ENCODE data around the gene HUS1B.
"Not testable (repeated sequence)": the region's sequence is repeated elsewhere in the genome, so short reads cannot be mapped to it uniquely, and the experiment has no call there.

Gene HUS1B

DNA sequence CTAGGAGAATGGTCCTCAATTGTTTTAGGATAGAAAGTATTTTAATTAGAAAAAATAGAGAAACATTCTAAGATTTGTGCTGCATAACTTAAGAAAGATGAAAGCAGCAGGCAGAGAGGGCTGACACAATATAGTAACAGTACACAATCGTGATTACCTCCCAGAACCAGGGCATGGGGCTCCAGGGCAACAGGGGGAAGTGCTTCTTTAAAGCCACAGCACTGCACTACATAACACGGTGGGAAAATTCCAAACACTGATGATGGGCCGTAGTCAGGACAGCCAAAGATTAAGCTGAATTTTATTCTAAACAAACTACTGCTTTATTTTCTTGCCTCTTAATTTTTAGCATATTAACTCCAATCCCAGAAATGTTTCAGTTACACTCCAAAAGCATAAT is 21.6 kb upstream of the HUS1B start:
- DNase-seq (ENCODE audit: low read depth) = no peak

DNA sequence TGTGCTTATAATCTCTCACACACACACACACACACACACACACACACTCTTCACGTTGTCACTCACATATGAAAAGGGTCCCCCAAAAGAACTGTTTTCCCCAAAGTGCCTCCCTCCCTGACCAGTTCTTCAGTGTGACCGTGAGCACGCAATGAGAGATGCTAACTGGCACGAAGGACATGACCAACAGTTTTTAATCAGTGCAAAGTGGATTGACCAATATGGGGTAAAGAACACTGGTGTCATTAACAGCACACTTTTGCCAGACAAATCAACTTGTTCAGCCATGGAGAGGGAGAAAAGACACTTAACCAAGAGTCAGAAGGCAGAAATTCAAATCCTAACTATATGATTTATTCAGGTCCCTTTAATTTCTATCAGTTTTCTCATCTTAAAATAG is 21.0 kb upstream of the HUS1B start:
- no peak for DNase-seq (ENCODE audit: low read depth)

DNA sequence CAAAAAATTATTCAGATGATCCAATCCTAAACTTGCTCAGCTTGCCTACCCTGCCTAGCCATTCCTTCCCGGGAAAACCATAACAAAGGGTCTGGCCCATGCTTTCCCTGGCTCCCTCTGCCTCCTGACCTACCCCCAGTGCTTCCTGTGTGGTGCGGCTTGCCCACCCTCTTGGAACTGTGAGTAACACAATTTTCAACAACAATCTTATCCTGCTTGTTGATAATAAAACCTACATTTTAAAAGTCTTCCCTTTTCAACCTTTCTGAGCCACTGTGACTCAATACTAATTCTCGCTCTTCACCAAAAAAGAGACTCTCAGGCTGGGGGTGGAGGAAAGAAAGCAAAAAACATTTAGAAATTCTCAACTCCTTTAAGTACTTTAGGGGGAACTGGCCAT is 18.1 kb upstream of the HUS1B start:
- no peak for DNase-seq (ENCODE audit: low read depth)

- no peak for DNase-seq (ENCODE audit: low read depth)
Measured at GRCh38 chr6:674406-674805, 17.5 kb upstream of the HUS1B start.

GRCh38 chr6:667253-667927 is 10.5 kb upstream of the HUS1B start:
- no peak for DNase-seq (ENCODE audit: low read depth)

DNA sequence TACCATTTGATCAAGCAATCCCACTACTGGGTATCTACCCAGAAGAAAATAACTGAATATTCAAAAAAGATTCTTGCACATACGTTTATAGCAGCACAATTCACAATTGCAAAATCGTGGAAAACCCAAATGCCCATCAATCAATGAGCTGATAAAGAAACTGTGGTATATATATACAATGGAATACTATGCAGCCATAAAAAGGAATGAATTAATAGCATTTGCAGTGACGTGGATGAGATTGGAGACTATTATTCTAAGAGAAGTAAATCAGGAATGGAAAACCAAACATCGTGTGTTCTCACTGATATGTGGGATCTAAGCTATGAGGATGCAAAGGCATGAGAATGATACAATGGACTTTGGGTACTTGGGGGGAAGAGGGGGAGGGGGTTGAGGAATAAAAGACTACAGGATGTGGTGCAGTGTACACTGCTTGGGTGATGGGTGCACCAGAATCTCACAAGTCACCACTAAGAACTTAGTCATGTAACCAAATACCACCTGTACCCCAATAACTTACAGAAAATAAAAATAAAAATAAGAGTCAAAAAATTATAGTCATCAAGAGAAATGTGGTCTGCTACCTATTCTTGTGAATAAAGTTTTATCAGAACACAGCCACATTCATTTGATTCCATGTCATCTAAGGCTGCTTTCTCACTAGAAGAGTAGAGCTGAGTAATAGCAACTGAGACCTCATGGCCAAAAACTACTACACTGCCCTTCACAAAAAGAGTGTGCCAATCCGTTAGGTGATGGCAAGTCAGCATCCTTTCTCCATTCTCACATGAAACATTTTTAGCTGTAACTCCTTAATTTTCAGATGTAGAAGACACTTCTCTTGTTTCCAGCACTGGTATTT is 8.7 kb upstream of the HUS1B start:
- DNase-seq (ENCODE audit: low read depth) = no peak

DNA sequence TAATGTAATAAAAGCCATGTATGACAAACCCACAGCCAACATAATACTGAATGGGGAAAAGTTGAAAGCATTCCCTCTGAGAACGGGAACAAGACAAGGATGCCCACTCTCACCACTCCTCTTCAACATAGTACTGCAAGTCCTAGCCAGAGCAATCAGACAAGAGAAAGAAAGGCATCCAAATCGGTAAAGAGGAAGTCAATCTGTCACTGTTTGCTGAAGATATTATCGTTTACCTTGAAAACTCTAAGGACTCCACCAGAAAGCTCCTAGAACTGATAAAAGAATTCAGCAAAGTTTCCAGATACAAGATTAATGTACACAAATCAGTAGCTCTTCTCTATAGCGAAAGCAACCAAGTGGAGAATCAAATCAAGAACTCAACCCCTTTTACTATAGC is 6.9 kb upstream of the HUS1B start:
- not testable (repeated sequence) for DNase-seq (ENCODE audit: low read depth)

GRCh38 chr6:659716-660581 is 3.0 kb upstream of the HUS1B start:
- no peak for DNase-seq (ENCODE audit: low read depth)

DNA sequence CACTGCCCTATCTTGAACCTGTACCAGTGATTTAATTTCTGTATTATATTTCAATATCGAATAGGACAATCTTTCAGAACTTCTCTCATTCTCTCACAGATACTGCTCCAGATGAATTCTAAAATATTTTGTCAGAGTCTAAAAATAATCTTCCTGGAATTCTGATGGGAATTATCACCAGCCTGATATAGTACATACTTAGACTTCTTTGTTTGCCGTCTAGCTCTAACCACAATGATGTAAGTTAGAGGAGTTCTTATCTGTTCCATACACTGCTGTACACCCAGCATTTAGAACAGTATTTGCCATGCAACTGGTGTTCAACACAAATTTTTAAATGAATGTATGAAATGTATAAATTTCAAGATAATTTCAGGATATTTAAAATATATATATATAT is 1.3 kb upstream of the HUS1B start:
- no peak for DNase-seq (ENCODE audit: low read depth)

GRCh38 chr6:657743-658142 is 843 bp upstream of the HUS1B start:
- no peak for DNase-seq (ENCODE audit: low read depth)

DNA sequence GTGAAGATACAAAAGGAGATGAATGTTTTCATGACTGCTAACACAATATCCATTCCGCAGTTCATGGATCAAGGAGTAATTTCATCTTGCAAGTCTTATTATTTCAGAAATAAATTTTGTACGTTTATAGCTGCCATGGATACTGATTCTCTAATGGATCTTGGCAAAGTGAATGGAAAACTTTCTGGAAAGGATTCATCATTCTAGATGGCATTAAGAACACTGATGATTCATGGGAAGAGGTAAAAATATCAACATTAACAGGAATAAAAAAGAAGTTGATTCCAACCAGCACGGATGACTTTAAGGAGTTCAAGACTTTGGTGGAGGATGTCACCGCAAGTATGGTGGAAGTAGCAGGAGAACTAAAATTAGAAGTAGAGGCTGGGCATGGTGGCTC is 2.8 kb downstream of the HUS1B start:
- DNase-seq (ENCODE audit: low read depth) = no peak

- DNase-seq (ENCODE audit: low read depth) = no peak
Measured at GRCh38 chr6:652865-653264, 4.0 kb downstream of the HUS1B start.

DNA sequence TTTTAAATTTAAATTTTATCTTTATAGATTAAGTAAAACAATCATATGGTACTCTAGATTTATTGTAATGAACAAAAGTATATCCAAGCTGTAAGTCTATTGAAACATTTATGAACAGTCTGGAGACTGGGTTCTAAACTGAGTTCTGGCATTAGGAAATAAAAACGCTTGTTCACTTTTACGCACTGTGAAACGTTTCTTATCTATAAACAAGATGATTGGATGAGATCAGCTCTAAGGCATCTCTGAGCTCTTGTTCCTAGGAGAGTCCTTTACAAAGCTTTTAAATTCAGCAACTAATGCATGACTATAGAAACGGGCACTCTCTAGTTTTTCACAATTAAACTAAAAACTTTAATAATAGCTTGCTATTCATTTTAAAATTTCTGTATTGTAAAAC is 6.8 kb downstream of the HUS1B start:
- DNase-seq (ENCODE audit: low read depth) = no peak

GRCh38 chr6:642805-643204 is 14.1 kb downstream of the HUS1B start:
- no peak for DNase-seq (ENCODE audit: low read depth)

- no peak for DNase-seq (ENCODE audit: low read depth)
Measured at GRCh38 chr6:641225-641985, 15.5 kb downstream of the HUS1B start.

- no peak for DNase-seq (ENCODE audit: low read depth)
Measured at GRCh38 chr6:636488-636887, 20.4 kb downstream of the HUS1B start.

GRCh38 chr6:635233-635632 is 21.7 kb downstream of the HUS1B start:
- DNase-seq (ENCODE audit: low read depth) = no peak

GRCh38 chr6:633611-634010 is 23.3 kb downstream of the HUS1B start:
- DNase-seq (ENCODE audit: low read depth) = no peak

DNA sequence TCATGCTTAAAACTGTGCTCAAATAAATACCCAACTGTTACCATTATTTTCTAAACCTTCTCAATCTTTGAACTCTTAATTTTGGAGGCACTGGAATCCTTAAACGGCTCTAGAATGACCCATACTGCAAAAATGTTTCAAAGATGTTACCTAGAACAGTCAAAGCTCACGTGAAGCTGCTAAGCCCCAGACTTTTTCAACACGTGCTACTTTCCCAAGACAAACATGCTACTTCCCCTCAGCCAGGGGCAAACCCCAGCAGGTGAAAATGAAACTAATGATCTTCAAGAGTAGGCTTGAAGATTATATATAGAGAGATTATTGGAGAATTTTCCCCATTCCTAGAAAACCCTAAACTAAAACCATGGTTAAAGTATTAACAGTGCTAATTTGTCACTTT is 28.1 kb downstream of the HUS1B start:
- no peak for DNase-seq (ENCODE audit: low read depth)

- DNase-seq (ENCODE audit: low read depth) = no peak
Measured at GRCh38 chr6:626236-626635, 30.7 kb downstream of the HUS1B start.

DNA sequence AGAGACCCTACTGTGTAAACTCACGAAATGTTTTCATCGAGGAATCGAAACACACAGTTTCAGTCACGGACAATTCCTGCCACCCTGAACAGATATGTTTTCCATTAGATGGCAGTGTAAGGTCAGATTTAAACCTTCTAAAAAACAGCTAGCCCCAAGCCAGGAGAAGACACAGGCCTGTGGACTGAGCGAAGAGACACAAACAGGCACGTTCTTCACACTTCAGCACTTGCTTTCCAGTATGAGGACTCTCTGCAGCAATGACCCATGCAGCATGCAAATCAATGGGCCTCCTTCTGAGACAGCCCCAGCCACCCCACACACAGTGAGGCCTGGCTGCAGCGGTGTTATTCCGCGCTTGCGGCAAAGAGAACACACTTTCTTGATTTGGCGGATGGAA is 31.9 kb downstream of the HUS1B start:
- DNase-seq (ENCODE audit: low read depth) = no peak

- no peak for DNase-seq (ENCODE audit: low read depth)
Measured at GRCh38 chr6:622462-622861, 34.4 kb downstream of the HUS1B start.
